ENCODE data around the gene ADPRHL1.

The ADPRHL1 gene

GRCh38 chr13:113404723-113405471, 48.4 kb downstream of the ADPRHL1 start:
- ChIA-PET POLR2A (ENCODE audit: low non-redundant PET) (no interaction called here), CTCF (interaction anchor here (0.6 kb wide), 2 partner anchors 65 to 301 kb away, joined by 4 read pairs; no protein-coding TSS in a partner anchor)
- H3K27ac ChIP-seq, result no peak overlapping the region
- no peak for TF ChIP-seq CTCF (conservative IDR thresholded peaks at IDR 0.05; ENCODE audit: low read depth)
- DNase-seq (ENCODE audit: low spot score), result no peak

GRCh38 chr13:113404366-113404722, 48.9 kb downstream of the ADPRHL1 start:
- POLR2A ChIA-PET (ENCODE audit: low non-redundant PET), result no interaction called here
- CTCF ChIA-PET, result no interaction called here
- H3K27ac ChIP-seq, result no peak overlapping the region
- TF ChIP-seq CTCF (conservative IDR thresholded peaks at IDR 0.05; ENCODE audit: low read depth), result no peak
- DNase-seq (ENCODE audit: low spot score), result no peak

GRCh38 chr13:113403255-113404104, 49.8 kb downstream of the ADPRHL1 start:
- ChIA-PET CTCF (interaction anchor here (1.0 kb wide), 1 partner anchor 10 kb away, joined by 3 read pairs; no protein-coding TSS in a partner anchor), POLR2A (ENCODE audit: low non-redundant PET) (no interaction called here)
- TF ChIP-seq CTCF (conservative IDR thresholded peaks at IDR 0.05; ENCODE audit: low read depth), result no peak
- no peak overlapping the region for H3K27ac ChIP-seq
- no peak for DNase-seq (ENCODE audit: low spot score)

- TF ChIP-seq CTCF (conservative IDR thresholded peaks at IDR 0.05; ENCODE audit: low read depth), result no peak
- ChIA-PET POLR2A (ENCODE audit: low non-redundant PET) (no interaction called here), CTCF (interaction anchor here (1.0 kb wide), 1 partner anchor 9 kb away, joined by 3 read pairs; no protein-coding TSS in a partner anchor)
- H3K27ac ChIP-seq, result no peak overlapping the region
- DNase-seq (ENCODE audit: low spot score), result no peak
These were observed 50.6 kb downstream of the ADPRHL1 start for GRCh38 chr13:113402471-113403254.

- no peak for TF ChIP-seq CTCF (conservative IDR thresholded peaks at IDR 0.05; ENCODE audit: low read depth)
- no peak for DNase-seq (ENCODE audit: low spot score)
- no peak overlapping the region for H3K27ac ChIP-seq
- CTCF ChIA-PET, result no interaction called here
- POLR2A ChIA-PET (ENCODE audit: low non-redundant PET), result no interaction called here
These were observed 51.6 kb downstream of the ADPRHL1 start for GRCh38 chr13:113401452-113402415.

Measured in RWPE1 (cell line).